ENCODE results near the gene TXNDC17. TPM values are rescaled to one million over a fixed set of nuclear protein-coding genes. Genes with fewer than 3 reads are reported as not detected.
A peak's percentile ranks its signal among the peaks of the same experiment; 100 is the strongest.

Gene TXNDC17
- total and polyA plus RNA-seq, 2 of the 4 experiments (the other 2 are of a cell fraction), result 45.0 to 494 TPM

DNA sequence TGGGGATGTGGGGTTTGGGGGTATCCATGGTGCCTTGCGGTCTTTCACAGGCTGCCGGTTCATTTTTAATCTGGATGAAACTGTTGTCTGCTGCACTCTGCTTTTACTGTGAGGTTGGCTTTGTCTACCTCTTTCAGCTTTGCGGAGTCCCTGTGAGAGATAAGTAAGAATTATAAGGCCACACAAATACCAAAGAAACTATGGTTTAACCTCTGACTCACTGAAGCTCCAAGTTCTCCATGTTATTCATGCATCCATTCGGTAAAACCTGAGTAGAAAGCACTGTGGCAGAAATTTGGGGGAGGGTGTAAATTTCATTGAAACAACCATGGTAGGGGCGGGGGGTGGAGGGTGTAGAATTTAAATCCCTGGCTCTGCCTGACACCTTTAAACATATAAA, 30.8 kb upstream of the TXNDC17 start:
- Histone ChIP-seq H3K9me1 (ENCODE audit: insufficient read depth, low read length) (no peaks in the 10 kb centered on the region; the same call in 1 of the 2 replicates), H4K20me1 (ENCODE audit: insufficient read depth, low read length) (peaks cover 3% of the 10 kb centered on the region; the same call in 1 of the 2 replicates), H3K27me3 (ENCODE audit: control insufficient read depth, insufficient read depth, low read length) (no peaks in the 10 kb centered on the region), H2AK5ac (ENCODE audit: low read depth, low read length) (no peak overlapping the region), H3K9ac (ENCODE audit: low read depth, low read length) (no peak overlapping the region), H3K27ac (ENCODE audit: insufficient read depth, low read length) (no peak overlapping the region), H3K4me2 (ENCODE audit: low read depth, low read length) (no peak overlapping the region), H3K4me3 (ENCODE audit: insufficient read depth, low read depth, low read length) (no peak overlapping the region), H3K14ac (replicated peaks; ENCODE audit: low read depth, low read length) (no peak overlapping the region), H2BK5ac (ENCODE audit: low read depth, low read length, poor library complexity, severe bottlenecking) (peak overlapping the region; percentile 0), H2BK15ac (ENCODE audit: low read depth, low read length) (no peak overlapping the region), H2AFZ (replicated peaks; ENCODE audit: low read length, poor library complexity) (no peak overlapping the region), H3K9me3 (ENCODE audit: control insufficient read depth, insufficient read depth, low read length) (no peaks in the 10 kb centered on the region), H3K79me1 (ENCODE audit: low read depth in 1 of 2, low read length in 2 of 2) (peaks cover 15 to 16% of the 10 kb centered on the region in 2 experiments; a peak in 3 of 4 replicates), H4K5ac (ENCODE audit: low read depth, low read length) (no peak overlapping the region), H3K23ac (ENCODE audit: low read depth, low read length) (no peak overlapping the region), H2BK120ac (ENCODE audit: low read depth, low read length) (no peak overlapping the region), H3K56ac (ENCODE audit: extremely low read depth, insufficient read depth, low read length) (no peak overlapping the region), H2BK20ac (ENCODE audit: low read depth, low read length) (no peak overlapping the region), H2AK9ac (replicated peaks; ENCODE audit: low read depth, low read length, poor library complexity) (no peak overlapping the region), H4K8ac (ENCODE audit: low read depth in 2 of 2, low read length in 2 of 2) (no peak overlapping the region), H3K4ac (ENCODE audit: low read depth, low read length) (no peak overlapping the region), H3K36me3 (ENCODE audit: control insufficient read depth, insufficient read depth, low read length) (peaks cover 44% of the 10 kb centered on the region), H4K91ac (ENCODE audit: insufficient read depth, low read depth, low read length) (no peak overlapping the region), H3K4me1 (ENCODE audit: control insufficient read depth, insufficient read depth, low read length) (no peaks in the 10 kb centered on the region; the same call in 1 of the 2 replicates), H3K18ac (ENCODE audit: low read depth, low read length) (no peak overlapping the region)
- no peak for TF ChIP-seq RAD21 (IDR thresholded peaks at IDR 0.05; ENCODE audit: low read length)
- TF ChIP-seq RFX5 (IDR thresholded peaks at IDR 0.05; ENCODE audit: low read depth, low read length), result no peak
- TF ChIP-seq CEBPB (IDR thresholded peaks at IDR 0.05; ENCODE audit: low read depth, low read length), result no peak
- TF ChIP-seq, protein P1, sequence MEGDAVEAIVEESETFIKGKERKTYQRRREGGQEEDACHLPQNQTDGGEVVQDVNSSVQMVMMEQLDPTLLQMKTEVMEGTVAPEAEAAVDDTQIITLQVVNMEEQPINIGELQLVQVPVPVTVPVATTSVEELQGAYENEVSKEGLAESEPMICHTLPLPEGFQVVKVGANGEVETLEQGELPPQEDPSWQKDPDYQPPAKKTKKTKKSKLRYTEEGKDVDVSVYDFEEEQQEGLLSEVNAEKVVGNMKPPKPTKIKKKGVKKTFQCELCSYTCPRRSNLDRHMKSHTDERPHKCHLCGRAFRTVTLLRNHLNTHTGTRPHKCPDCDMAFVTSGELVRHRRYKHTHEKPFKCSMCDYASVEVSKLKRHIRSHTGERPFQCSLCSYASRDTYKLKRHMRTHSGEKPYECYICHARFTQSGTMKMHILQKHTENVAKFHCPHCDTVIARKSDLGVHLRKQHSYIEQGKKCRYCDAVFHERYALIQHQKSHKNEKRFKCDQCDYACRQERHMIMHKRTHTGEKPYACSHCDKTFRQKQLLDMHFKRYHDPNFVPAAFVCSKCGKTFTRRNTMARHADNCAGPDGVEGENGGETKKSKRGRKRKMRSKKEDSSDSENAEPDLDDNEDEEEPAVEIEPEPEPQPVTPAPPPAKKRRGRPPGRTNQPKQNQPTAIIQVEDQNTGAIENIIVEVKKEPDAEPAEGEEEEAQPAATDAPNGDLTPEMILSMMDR (conservative IDR thresholded peaks at IDR 0.05; ENCODE audit: low read depth, low read length), result no peak
- no peak for TF ChIP-seq CHD1 (IDR thresholded peaks at IDR 0.05; ENCODE audit: low read depth, low read length)
- no peak for TF ChIP-seq MAZ (IDR thresholded peaks at IDR 0.05; ENCODE audit: borderline replicate concordance, low read depth, low read length)
- TF ChIP-seq NFE2L2 (IDR thresholded peaks at IDR 0.05; ENCODE audit: low read depth, low read length), result no peak
- TF ChIP-seq BHLHE40 (IDR thresholded peaks at IDR 0.05; ENCODE audit: low read depth, low read length), result no peak
- TF ChIP-seq FOS (IDR thresholded peaks at IDR 0.05; ENCODE audit: low read depth, low read length), result no peak
- no peak for TF ChIP-seq MAFK (IDR thresholded peaks at IDR 0.05; ENCODE audit: low read depth, low read length)
- TF ChIP-seq, protein P2, sequence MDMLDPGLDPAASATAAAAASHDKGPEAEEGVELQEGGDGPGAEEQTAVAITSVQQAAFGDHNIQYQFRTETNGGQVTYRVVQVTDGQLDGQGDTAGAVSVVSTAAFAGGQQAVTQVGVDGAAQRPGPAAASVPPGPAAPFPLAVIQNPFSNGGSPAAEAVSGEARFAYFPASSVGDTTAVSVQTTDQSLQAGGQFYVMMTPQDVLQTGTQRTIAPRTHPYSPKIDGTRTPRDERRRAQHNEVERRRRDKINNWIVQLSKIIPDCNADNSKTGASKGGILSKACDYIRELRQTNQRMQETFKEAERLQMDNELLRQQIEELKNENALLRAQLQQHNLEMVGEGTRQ (IDR thresholded peaks at IDR 0.05; ENCODE audit: low read depth, low read length), result no peak
- no TSS peak for BruUV-seq (replicated peaks)
- intact Hi-C loops (cut with micrococcal nuclease), result no loop called here
- ChIA-PET CTCF (interaction anchor here (0.6 to 0.7 kb wide), 2 partner anchors 9 to 57 kb away, joined by 3 read pairs; no protein-coding TSS in a partner anchor), POLR2A (ENCODE audit: unreplicated experiment) (no interaction called here)
- in situ Hi-C loops (cut with MboI; ENCODE audit: low sequenced_read_pairs), result no loop called here
- dilution Hi-C loops (cut with HindIII; ENCODE audit: low sequenced_read_pairs, unreplicated experiment), result no loop called here
- DNase-seq (peak; percentile 11), ATAC-seq (ENCODE audit: low read depth) (no peak)
- WGBS, 2 experiments (ENCODE audit: extremely low coverage in 2 of 2, insufficient read length in 1 of 2), result no CpG with 5 or more reads among the region's 5 CpGs

Measured in IMR-90 (cell line).